ENCODE results near the gene TMEM161A. TPM values are rescaled to one million over a fixed set of nuclear protein-coding genes. Genes with fewer than 3 reads are reported as not detected.

Gene TMEM161A
- total and polyA plus RNA-seq, 2 experiments from 2014 or later: 38.9 to 59.5 TPM

DNA sequence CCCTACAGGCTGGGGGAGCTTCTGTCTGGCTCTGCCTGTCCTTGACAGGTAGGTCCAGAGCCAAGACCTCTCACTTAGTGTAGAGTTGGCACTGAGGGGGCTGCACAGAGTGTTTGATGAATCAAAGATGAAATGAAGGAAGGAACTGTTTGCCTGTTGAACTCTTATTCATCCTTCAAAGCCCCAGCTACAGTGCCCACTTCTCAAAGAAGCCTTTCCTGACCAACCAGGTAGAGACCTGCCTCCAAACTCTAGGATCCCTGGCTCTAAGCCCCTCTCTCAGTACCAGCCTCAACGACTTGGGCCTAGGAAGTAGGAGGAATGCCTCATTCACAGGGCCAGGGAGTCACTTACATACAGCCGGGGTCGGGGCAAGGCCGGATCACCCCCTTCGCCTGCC, 9.1 kb upstream of the TMEM161A start:
- H3K9me3 Mint-ChIP-seq: no peaks in the 10 kb centered on the region
- no peak overlapping the region for H2AFZ ChIP-seq
- no peaks in the 10 kb centered on the region for H4K20me1 ChIP-seq (replicated peaks; ENCODE audit: insufficient read depth)
- H3K36me3 Mint-ChIP-seq (ENCODE audit: low read depth): peaks cover 8% of the 10 kb centered on the region; the same call in 2 of the 3 replicates
- H3K9me2 ChIP-seq (ENCODE audit: insufficient read depth): no peaks in the 10 kb centered on the region
- no peaks in the 10 kb centered on the region for H3K4me1 Mint-ChIP-seq
- no peaks in the 10 kb centered on the region for H3K27me3 ChIP-seq (ENCODE audit: insufficient read depth)
- H3K4me3 Mint-ChIP-seq: no peak overlapping the region
- DNase-seq (ENCODE audit: low spot score) (no peak), ATAC-seq (no peak)
- no peaks in the 10 kb centered on the region for H3F3A ChIP-seq (replicated peaks; ENCODE audit: low read depth)
- TF ChIP-seq, protein P1, sequence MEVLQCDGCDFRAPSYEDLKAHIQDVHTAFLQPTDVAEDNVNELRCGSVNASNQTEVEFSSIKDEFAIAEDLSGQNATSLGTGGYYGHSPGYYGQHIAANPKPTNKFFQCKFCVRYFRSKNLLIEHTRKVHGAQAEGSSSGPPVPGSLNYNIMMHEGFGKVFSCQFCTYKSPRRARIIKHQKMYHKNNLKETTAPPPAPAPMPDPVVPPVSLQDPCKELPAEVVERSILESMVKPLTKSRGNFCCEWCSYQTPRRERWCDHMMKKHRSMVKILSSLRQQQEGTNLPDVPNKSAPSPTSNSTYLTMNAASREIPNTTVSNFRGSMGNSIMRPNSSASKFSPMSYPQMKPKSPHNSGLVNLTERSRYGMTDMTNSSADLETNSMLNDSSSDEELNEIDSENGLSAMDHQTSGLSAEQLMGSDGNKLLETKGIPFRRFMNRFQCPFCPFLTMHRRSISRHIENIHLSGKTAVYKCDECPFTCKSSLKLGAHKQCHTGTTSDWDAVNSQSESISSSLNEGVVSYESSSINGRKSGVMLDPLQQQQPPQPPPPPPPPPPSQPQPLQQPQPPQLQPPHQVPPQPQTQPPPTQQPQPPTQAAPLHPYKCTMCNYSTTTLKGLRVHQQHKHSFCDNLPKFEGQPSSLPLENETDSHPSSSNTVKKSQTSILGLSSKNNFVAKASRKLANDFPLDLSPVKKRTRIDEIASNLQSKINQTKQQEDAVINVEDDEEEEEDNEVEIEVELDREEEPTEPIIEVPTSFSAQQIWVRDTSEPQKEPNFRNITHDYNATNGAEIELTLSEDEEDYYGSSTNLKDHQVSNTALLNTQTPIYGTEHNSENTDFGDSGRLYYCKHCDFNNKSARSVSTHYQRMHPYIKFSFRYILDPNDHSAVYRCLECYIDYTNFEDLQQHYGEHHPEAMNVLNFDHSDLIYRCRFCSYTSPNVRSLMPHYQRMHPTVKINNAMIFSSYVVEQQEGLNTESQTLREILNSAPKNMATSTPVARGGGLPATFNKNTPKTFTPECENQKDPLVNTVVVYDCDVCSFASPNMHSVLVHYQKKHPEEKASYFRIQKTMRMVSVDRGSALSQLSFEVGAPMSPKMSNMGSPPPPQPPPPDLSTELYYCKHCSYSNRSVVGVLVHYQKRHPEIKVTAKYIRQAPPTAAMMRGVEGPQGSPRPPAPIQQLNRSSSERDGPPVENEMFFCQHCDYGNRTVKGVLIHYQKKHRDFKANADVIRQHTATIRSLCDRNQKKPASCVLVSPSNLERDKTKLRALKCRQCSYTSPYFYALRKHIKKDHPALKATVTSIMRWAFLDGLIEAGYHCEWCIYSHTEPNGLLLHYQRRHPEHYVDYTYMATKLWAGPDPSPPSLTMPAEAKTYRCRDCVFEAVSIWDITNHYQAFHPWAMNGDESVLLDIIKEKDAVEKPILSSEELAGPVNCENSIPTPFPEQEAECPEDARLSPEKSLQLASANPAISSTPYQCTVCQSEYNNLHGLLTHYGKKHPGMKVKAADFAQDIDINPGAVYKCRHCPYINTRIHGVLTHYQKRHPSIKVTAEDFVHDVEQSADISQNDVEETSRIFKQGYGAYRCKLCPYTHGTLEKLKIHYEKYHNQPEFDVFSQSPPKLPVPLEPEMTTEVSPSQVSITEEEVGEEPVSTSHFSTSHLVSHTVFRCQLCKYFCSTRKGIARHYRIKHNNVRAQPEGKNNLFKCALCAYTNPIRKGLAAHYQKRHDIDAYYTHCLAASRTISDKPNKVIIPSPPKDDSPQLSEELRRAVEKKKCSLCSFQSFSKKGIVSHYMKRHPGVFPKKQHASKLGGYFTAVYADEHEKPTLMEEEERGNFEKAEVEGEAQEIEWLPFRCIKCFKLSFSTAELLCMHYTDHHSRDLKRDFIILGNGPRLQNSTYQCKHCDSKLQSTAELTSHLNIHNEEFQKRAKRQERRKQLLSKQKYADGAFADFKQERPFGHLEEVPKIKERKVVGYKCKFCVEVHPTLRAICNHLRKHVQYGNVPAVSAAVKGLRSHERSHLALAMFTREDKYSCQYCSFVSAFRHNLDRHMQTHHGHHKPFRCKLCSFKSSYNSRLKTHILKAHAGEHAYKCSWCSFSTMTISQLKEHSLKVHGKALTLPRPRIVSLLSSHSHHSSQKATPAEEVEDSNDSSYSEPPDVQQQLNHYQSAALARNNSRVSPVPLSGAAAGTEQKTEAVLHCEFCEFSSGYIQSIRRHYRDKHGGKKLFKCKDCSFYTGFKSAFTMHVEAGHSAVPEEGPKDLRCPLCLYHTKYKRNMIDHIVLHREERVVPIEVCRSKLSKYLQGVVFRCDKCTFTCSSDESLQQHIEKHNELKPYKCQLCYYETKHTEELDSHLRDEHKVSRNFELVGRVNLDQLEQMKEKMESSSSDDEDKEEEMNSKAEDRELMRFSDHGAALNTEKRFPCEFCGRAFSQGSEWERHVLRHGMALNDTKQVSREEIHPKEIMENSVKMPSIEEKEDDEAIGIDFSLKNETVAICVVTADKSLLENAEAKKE (CRISPR knock-in tag; IDR thresholded peaks at IDR 0.05): no peak
- no peak for TF ChIP-seq CREB1 (CRISPR knock-in tag; IDR thresholded peaks at IDR 0.05; ENCODE audit: low read depth)
- TF ChIP-seq CTCF (conservative IDR thresholded peaks at IDR 0.05; ENCODE audit: low read depth in 2 of 2): no peak
- no peak for TF ChIP-seq ZNF331 (CRISPR knock-in tag; IDR thresholded peaks at IDR 0.05; ENCODE audit: low read depth)
- TF ChIP-seq JUNB (IDR thresholded peaks at IDR 0.05; ENCODE audit: unreplicated experiment): no peak
- TF ChIP-seq NANOG (IDR thresholded peaks at IDR 0.05; ENCODE audit: borderline replicate concordance): no peak
- H3K36me3 ChIP-seq (ENCODE audit: insufficient read depth): no peaks in the 10 kb centered on the region
- no peak overlapping the region for H3K27ac ChIP-seq (ENCODE audit: low read depth)
- H3K4me2 ChIP-seq: no peak overlapping the region
- H3K4me3 ChIP-seq: no peak overlapping the region
- H3K27ac Mint-ChIP-seq: no peak overlapping the region
- peaks cover 15% of the 10 kb centered on the region for H3K27me3 Mint-ChIP-seq (ENCODE audit: insufficient read depth, low read depth, poor library complexity)
- H3K4me1 ChIP-seq (ENCODE audit: insufficient read depth): no peaks in the 10 kb centered on the region
- no peaks in the 10 kb centered on the region for H3K79me2 ChIP-seq (replicated peaks; ENCODE audit: insufficient read depth)

All from GM23338 (cell line).